MCF 10A (cell line): ENCODE results near the gene KRTAP12-2. TPM values are rescaled to one million over a fixed set of nuclear protein-coding genes. Genes with fewer than 3 reads are reported as not detected.

Experiments used
- BruUV-seq: library from RNA; stranded (reverse); fragments of 400-500 nt; replicated peaks from 2 replicates; lab custom pipeline; 2021; lab: Mats Ljungman, UMichigan
- CTCF ChIA-PET: fragments of 300-600 bp; sonication (Branson Sonifier 250); formaldehyde crosslinking; extraction: SDS; loops from one replicate; lab custom pipeline; 2021; ENCODE audit warnings: antibody characterized with exemption, inconsistent platforms; lab: Yijun Ruan, JAX
- POLR2A ChIA-PET: fragments of 300-600, 350-650 bp; sonication (Branson Sonifier 250); formaldehyde crosslinking; extraction: SDS; loops from one replicate; lab custom pipeline; 2020; ENCODE audit warnings: antibody characterized with exemption, inconsistent platforms; lab: Yijun Ruan, JAX
- DNase-seq: peaks from one replicate; pipeline ENCODE4 v3.0.0-alpha.2; 2018; ENCODE audit not compliant: unreplicated experiment
- H3K27ac Mint-ChIP-seq: one replicate; pipeline ENCODE4 v1.8.0; 2022; ENCODE audit warnings: mild to moderate bottlenecking, low read depth, mixed read lengths; ENCODE audit not compliant: unreplicated experiment
- H3K27me3 Mint-ChIP-seq: one replicate; pipeline ENCODE4 v1.8.0; 2022; ENCODE audit warnings: mixed read lengths; ENCODE audit not compliant: insufficient read depth, unreplicated experiment
- H3K36me3 Mint-ChIP-seq: one replicate; pipeline ENCODE4 v1.8.0; 2022; ENCODE audit warnings: mild to moderate bottlenecking, moderate library complexity, mixed read lengths; ENCODE audit not compliant: insufficient read depth, unreplicated experiment
- H3K4me1 Mint-ChIP-seq: one replicate; pipeline ENCODE4 v1.8.0; 2022; ENCODE audit warnings: mixed read lengths; ENCODE audit not compliant: insufficient read depth, unreplicated experiment
- H3K4me3 Mint-ChIP-seq: one replicate; pipeline ENCODE4 v1.8.0; 2022; ENCODE audit warnings: mild to moderate bottlenecking, moderate library complexity, mixed read lengths; ENCODE audit not compliant: unreplicated experiment
- H3K9me3 Mint-ChIP-seq: one replicate; pipeline ENCODE4 v1.8.0; 2022; ENCODE audit warnings: mixed read lengths; ENCODE audit not compliant: unreplicated experiment
- intact Hi-C: fragments of 100-400 bp; cut with micrococcal nuclease; formaldehyde crosslinking; loops from 2 replicates; pipeline ENCODE4 v1.14.1; 2022
- total RNA-seq: library from RNA; stranded (reverse); gene quantifications from 2 replicates; pipeline ENCODE4 v1.2.3, GENCODE V29; 2022
- TF ChIP-seq, protein P1 (sequence below): fragments of 200-600 bp; IDR thresholded peaks from one replicate; pipeline ENCODE4 v1.8.0; 2022; ENCODE audit warnings: antibody characterized with exemption, mild to moderate bottlenecking; ENCODE audit not compliant: unreplicated experiment

The KRTAP12-2 gene
- total RNA-seq, 1 experiment from 2014 or later = not detected

DNA sequence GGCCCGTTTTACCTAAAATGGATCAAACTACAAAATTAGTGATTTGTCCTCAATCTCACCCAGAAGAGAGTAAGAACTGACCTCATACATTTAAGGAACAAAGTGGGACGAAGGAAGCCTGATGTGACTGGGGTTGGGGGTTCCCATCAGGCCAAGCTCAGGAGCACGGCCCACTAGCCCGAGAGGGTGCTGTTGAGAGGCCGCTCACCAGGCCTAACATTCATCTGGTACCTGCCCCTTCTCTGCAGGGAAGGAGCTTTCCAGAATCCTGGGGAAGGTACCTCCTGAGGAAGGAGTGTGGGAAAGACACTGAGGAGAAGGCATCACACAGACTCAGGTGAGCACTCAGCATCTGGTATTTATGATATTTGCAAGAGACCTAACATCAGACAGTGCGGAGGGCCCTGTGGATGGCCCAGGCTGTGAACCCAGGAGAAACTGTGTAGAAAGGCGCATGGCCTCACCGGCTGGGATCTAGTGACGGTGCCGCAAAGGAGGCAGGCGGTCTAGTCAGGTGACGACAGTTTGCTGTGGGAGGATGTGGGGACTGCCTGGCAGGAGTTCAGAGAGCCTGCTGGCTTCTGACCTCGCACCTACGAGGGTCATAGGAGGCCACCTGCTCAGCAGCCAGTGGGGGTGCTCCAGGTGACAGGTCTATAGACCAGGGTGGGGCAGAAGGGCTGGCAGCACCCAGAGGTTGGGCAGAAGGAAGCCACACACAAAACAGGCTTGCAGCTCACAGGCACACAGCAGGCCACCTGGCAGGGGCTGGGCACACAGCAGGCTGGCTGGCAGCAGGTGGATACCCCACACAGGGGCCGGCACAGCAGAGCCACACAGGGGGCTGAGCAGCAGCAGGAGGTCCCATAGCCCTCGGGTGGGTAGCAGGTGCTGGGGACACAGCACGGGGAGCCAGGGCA, 12.8 kb downstream of the KRTAP12-2 start:
- Mint-ChIP-seq H3K36me3 (no peaks in the 10 kb centered on the region), H3K27ac (no peak overlapping the region), H3K4me1 (no peaks in the 10 kb centered on the region), H3K27me3 (peaks cover 45% of the 10 kb centered on the region), H3K9me3 (no peaks in the 10 kb centered on the region), H3K4me3 (no peak overlapping the region)
- BruUV-seq = no TSS peak
- intact Hi-C loops = no loop called here
- TF ChIP-seq, protein P1, sequence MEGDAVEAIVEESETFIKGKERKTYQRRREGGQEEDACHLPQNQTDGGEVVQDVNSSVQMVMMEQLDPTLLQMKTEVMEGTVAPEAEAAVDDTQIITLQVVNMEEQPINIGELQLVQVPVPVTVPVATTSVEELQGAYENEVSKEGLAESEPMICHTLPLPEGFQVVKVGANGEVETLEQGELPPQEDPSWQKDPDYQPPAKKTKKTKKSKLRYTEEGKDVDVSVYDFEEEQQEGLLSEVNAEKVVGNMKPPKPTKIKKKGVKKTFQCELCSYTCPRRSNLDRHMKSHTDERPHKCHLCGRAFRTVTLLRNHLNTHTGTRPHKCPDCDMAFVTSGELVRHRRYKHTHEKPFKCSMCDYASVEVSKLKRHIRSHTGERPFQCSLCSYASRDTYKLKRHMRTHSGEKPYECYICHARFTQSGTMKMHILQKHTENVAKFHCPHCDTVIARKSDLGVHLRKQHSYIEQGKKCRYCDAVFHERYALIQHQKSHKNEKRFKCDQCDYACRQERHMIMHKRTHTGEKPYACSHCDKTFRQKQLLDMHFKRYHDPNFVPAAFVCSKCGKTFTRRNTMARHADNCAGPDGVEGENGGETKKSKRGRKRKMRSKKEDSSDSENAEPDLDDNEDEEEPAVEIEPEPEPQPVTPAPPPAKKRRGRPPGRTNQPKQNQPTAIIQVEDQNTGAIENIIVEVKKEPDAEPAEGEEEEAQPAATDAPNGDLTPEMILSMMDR = no peak
- ChIA-PET CTCF (no interaction called here), POLR2A (no interaction called here)
- no peak for DNase-seq

GRCh38 chr21:44653123-44653522, 13.6 kb downstream of the KRTAP12-2 start:
- ChIA-PET POLR2A (no interaction called here), CTCF (no interaction called here)
- H3K27me3 Mint-ChIP-seq = peaks cover 42% of the 10 kb centered on the region
- TF ChIP-seq, protein P1 = no peak
- intact Hi-C loops = no loop called here
- H3K4me1 Mint-ChIP-seq = no peaks in the 10 kb centered on the region
- H3K27ac Mint-ChIP-seq = no peak overlapping the region
- H3K36me3 Mint-ChIP-seq = no peaks in the 10 kb centered on the region
- BruUV-seq = no TSS peak
- H3K4me3 Mint-ChIP-seq = no peak overlapping the region
- no peak for DNase-seq
- no peaks in the 10 kb centered on the region for H3K9me3 Mint-ChIP-seq

DNA sequence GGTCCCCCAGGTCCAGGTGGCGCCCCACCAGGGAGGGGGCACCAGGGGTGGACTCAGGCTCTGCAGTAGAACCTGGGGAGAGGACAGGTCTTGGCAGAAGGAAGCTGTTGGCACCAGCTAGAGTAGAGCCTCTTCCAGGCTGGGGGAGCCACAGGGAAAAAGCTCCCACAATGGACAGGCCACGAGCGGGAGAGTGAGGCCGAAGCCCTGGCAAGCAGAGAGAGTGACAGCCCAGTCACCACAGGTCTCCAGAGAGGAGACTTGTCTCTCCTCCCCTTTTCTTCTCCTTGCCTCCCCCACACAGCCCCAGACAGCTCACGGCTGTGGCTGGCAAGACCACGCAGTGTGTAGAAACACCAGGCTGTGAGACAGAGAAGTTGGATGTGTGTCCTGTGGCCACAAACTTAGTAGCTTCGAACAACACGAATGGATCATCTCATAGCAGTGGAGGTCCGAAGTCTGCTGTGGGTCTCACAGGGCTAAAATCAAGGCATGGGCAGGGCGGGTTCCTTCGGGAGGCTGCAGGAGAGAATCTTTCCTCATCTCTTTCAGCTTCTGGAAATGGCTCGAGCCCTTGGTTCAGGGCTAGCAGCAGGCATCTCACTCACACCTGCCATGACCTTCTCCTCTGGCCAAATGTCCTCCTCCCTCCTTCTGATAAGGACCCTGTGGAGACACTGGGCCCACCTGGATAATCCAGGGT, 15.6 kb downstream of the KRTAP12-2 start:
- no peak overlapping the region for H3K4me3 Mint-ChIP-seq
- TF ChIP-seq, protein P1 = no peak
- no peaks in the 10 kb centered on the region for H3K36me3 Mint-ChIP-seq
- H3K4me1 Mint-ChIP-seq = no peaks in the 10 kb centered on the region
- intact Hi-C loops = no loop called here
- ChIA-PET POLR2A (no interaction called here), CTCF (interaction anchor here (0.7 kb wide), 1 partner anchor 140 kb away, joined by 3 read pairs; no protein-coding TSS in a partner anchor)
- no TSS peak for BruUV-seq
- no peak overlapping the region for H3K27ac Mint-ChIP-seq
- H3K9me3 Mint-ChIP-seq = no peaks in the 10 kb centered on the region
- peaks cover 40% of the 10 kb centered on the region for H3K27me3 Mint-ChIP-seq
- DNase-seq = no peak

GRCh38 chr21:44650265-44650972, 16.3 kb downstream of the KRTAP12-2 start:
- H3K4me3 Mint-ChIP-seq = no peak overlapping the region
- intact Hi-C loops = no loop called here

More at GRCh38 chr21:44650265-44650972, 16.3 kb downstream of the KRTAP12-2 start:
- no peak overlapping the region for H3K27ac Mint-ChIP-seq
- no peak for DNase-seq
- H3K27me3 Mint-ChIP-seq = peaks cover 35% of the 10 kb centered on the region
- TF ChIP-seq, protein P1 = no peak
- no TSS peak for BruUV-seq
- no peaks in the 10 kb centered on the region for H3K4me1 Mint-ChIP-seq
- H3K36me3 Mint-ChIP-seq = no peaks in the 10 kb centered on the region
- POLR2A ChIA-PET = no interaction called here
- CTCF ChIA-PET = interaction anchor here (0.7 kb wide), 1 partner anchor 140 kb away, joined by 3 read pairs; no protein-coding TSS in a partner anchor
- no peaks in the 10 kb centered on the region for H3K9me3 Mint-ChIP-seq
